Inflammatory macrophage treated with lipopolysaccharide for 1 hour (primary cell): ENCODE results near the gene SPOCD1.

Experiments used
- DNase-seq, 2 donors: peaks; one replicate each; pipeline ENCODE4 v3.0.0-alpha.2; 2020 to 2022

Gene SPOCD1

GRCh38 chr1:31815752-31816500 lies at the start of gene SPOCD1:
Gene SPOCD1, minus strand, starts transcription at chr1:31816022. Its CDS starts 689 bp downstream, at chr1:31815333.
- peak; percentile 59 to 90 for DNase-seq

- no peak for DNase-seq
Observed at GRCh38 chr1:31862071-31862470, 46.2 kb upstream of the SPOCD1 start.

GRCh38 chr1:31861346-31861745 lies 45.5 kb upstream of the SPOCD1 start:
- no peak for DNase-seq

- DNase-seq: no peak
Observed at GRCh38 chr1:31860581-31860980, 44.8 kb upstream of the SPOCD1 start.

GRCh38 chr1:31859719-31860118 lies 43.9 kb upstream of the SPOCD1 start:
- no peak for DNase-seq

- no peak for DNase-seq
Observed at GRCh38 chr1:31859044-31859443, 43.2 kb upstream of the SPOCD1 start.

GRCh38 chr1:31857863-31858262 lies 42.0 kb upstream of the SPOCD1 start:
- no peak for DNase-seq

GRCh38 chr1:31856140-31856539 lies 40.3 kb upstream of the SPOCD1 start:
- DNase-seq: no peak

GRCh38 chr1:31855038-31855845 lies 39.4 kb upstream of the SPOCD1 start:
- DNase-seq: peak; percentile 18 to 60

- no peak for DNase-seq
Observed at GRCh38 chr1:31849653-31850052, 33.8 kb upstream of the SPOCD1 start.

GRCh38 chr1:31848381-31848897 lies 32.6 kb upstream of the SPOCD1 start:
- no peak for DNase-seq

GRCh38 chr1:31846484-31846883 lies 30.7 kb upstream of the SPOCD1 start:
- no peak for DNase-seq

- no peak for DNase-seq
Observed at GRCh38 chr1:31843506-31843905, 27.7 kb upstream of the SPOCD1 start.

- DNase-seq: no peak
Observed at GRCh38 chr1:31839662-31840343, 24.0 kb upstream of the SPOCD1 start.

- DNase-seq: no peak
Observed at GRCh38 chr1:31837451-31838158, 21.8 kb upstream of the SPOCD1 start.

GRCh38 chr1:31836638-31837037 lies 20.8 kb upstream of the SPOCD1 start:
- DNase-seq: no peak

GRCh38 chr1:31835415-31835814 lies 19.6 kb upstream of the SPOCD1 start:
- DNase-seq: no peak

GRCh38 chr1:31834501-31834900 lies 18.7 kb upstream of the SPOCD1 start:
- DNase-seq: no peak

- DNase-seq: no peak
Observed at GRCh38 chr1:31831397-31832378, 15.9 kb upstream of the SPOCD1 start.

GRCh38 chr1:31830511-31830910 lies 14.7 kb upstream of the SPOCD1 start:
- DNase-seq: no peak

- no peak for DNase-seq
Observed at GRCh38 chr1:31830065-31830464, 14.2 kb upstream of the SPOCD1 start.
